Breast epithelium (tissue), 3 donors: ENCODE measurements around the gene SYNM.

Experiments
- CTCF ChIP-seq, 3 donors: fragments of 450-650 bp; IDR thresholded peaks; one replicate each; pipeline ENCODE4 v1.5.1; 2016 to 2017; ENCODE audit warnings: antibody characterized with exemption in 3 of 3, mild to moderate bottlenecking in 3 of 3, moderate library complexity in 3 of 3
- POLR2A ChIP-seq: fragments of 450-650 bp; IDR thresholded peaks from one replicate; pipeline ENCODE4 v1.6.1; 2016; ENCODE audit warnings: antibody characterized with exemption, mild to moderate bottlenecking, moderate library complexity
- POLR2AphosphoS5 ChIP-seq, 3 donors: sonication (generic); formaldehyde crosslinking; IDR thresholded peaks; one replicate each; pipeline ENCODE4 v1.6.1; 2017; ENCODE audit warnings: antibody characterized with exemption in 3 of 3

- TF ChIP-seq CTCF (IDR thresholded peaks at IDR 0.05): no peak
- no peak for TF ChIP-seq POLR2A
- TF ChIP-seq POLR2AphosphoS5 (IDR thresholded peaks at IDR 0.05): no peak
Observed at GRCh38 chr15:99165020-99165790, 60.3 kb downstream of the SYNM start.
